Astrocyte (in vitro differentiated cells and primary cell): Measurements from ENCODE around the gene KANK2. TPM values are rescaled to one million over a fixed set of nuclear protein-coding genes. Genes with fewer than 3 reads are reported as not detected.

Source experiments
- DNase-seq: peaks from one replicate; pipeline ENCODE4 v3.0.0-alpha.2; 2010; ENCODE audit warnings: low read depth
- FAIRE-seq: peaks from 2 replicates; lab custom pipeline; 2011; peaks lifted over from hg19 to GRCh38; lab: Jason Lieb, UNC
- H2AFZ ChIP-seq: 2 replicates; pipeline ENCODE4 v1.6.0; 2012; ENCODE audit warnings: low read depth, low read length, inconsistent platforms
- H3K27ac ChIP-seq: 2 replicates; pipeline ENCODE4 v1.5.1; 2011; ENCODE audit warnings: low read depth, low read length, inconsistent platforms
- H3K27me3 ChIP-seq: 2 replicates; pipeline ENCODE4 v1.6.0; 2011; ENCODE audit warnings: low read length, inconsistent platforms; ENCODE audit not compliant: insufficient read depth
- H3K36me3 ChIP-seq: 2 replicates; pipeline ENCODE4 v1.5.1; 2011; ENCODE audit warnings: low read length, inconsistent platforms; ENCODE audit not compliant: insufficient read depth
- H3K4me1 ChIP-seq: 2 replicates; pipeline ENCODE4 v1.5.1; 2011; ENCODE audit warnings: low read length, inconsistent platforms; ENCODE audit not compliant: insufficient read depth
- H3K4me2 ChIP-seq: 2 replicates; pipeline ENCODE4 v1.6.0; 2012; ENCODE audit warnings: low read length, inconsistent platforms
- H3K4me3 ChIP-seq: 2 replicates; pipeline ENCODE4 v1.5.1; 2011; ENCODE audit warnings: low read depth, mild to moderate bottlenecking, low read length, inconsistent platforms; ENCODE audit not compliant: insufficient read depth
- H3K79me2 ChIP-seq: 2 replicates; pipeline ENCODE4 v1.6.0; 2012; ENCODE audit warnings: mild to moderate bottlenecking, low read length, inconsistent platforms; ENCODE audit not compliant: insufficient read depth
- H3K9ac ChIP-seq: 2 replicates; pipeline ENCODE4 v1.6.0; 2012; ENCODE audit warnings: mild to moderate bottlenecking, low read length, inconsistent platforms
- H3K9me3 ChIP-seq: 2 replicates; pipeline ENCODE4 v1.5.1; 2012; ENCODE audit warnings: low read depth, mild to moderate bottlenecking, low read length, inconsistent platforms; ENCODE audit not compliant: insufficient read depth
- H4K20me1 ChIP-seq: 2 replicates; pipeline ENCODE4 v1.6.0; 2012; ENCODE audit warnings: low read length, inconsistent platforms; ENCODE audit not compliant: insufficient read depth
- H3K27ac Mint-ChIP-seq: one replicate; pipeline ENCODE4 v1.8.0; 2021; ENCODE audit warnings: mild to moderate bottlenecking, mixed read lengths; ENCODE audit not compliant: unreplicated experiment
- H3K27me3 Mint-ChIP-seq: one replicate; pipeline ENCODE4 v1.8.0; 2021; ENCODE audit warnings: low read depth, mixed read lengths; ENCODE audit not compliant: unreplicated experiment
- H3K36me3 Mint-ChIP-seq: one replicate; pipeline ENCODE4 v1.8.0; 2021; ENCODE audit warnings: low read depth, mixed read lengths; ENCODE audit not compliant: unreplicated experiment
- H3K4me1 Mint-ChIP-seq: one replicate; pipeline ENCODE4 v1.8.0; 2021; ENCODE audit warnings: low read depth, mixed read lengths; ENCODE audit not compliant: unreplicated experiment
- H3K4me3 Mint-ChIP-seq: one replicate; pipeline ENCODE4 v1.8.0; 2021; ENCODE audit warnings: mild to moderate bottlenecking, moderate library complexity, mixed read lengths; ENCODE audit not compliant: unreplicated experiment
- H3K9me3 Mint-ChIP-seq: one replicate; pipeline ENCODE4 v1.8.0; 2021; ENCODE audit warnings: mild to moderate bottlenecking, mixed read lengths; ENCODE audit not compliant: unreplicated experiment
- CTCF ChIP-seq: IDR thresholded peaks from 2 replicates; pipeline ENCODE4 v1.5.1; 2011; ENCODE audit warnings: low read depth, mild to moderate bottlenecking, inconsistent platforms, low read length, moderate library complexity; ENCODE audit not compliant: insufficient read depth
- EZH2 ChIP-seq: IDR thresholded peaks from 2 replicates; pipeline ENCODE4 v1.6.1; 2012; ENCODE audit warnings: mild to moderate bottlenecking, low read length, inconsistent platforms; ENCODE audit not compliant: insufficient read depth
- total RNA-seq: library from RNA; stranded (reverse); gene quantifications from 2 replicates; pipeline ENCODE4 v1.2.1, GENCODE V29; 2021

The KANK2 gene
- total RNA-seq, 1 donor from 2014 or later, result 50.3 TPM

- H3K27ac ChIP-seq, result peak overlapping the region; percentile 4
- H3K79me2 ChIP-seq, result no peaks in the 10 kb centered on the region
- Mint-ChIP-seq H3K9me3 (no peaks in the 10 kb centered on the region), H3K4me3 (peak overlapping the region; percentile 16), H3K4me1 (peaks cover 6% of the 10 kb centered on the region), H3K27me3 (no peaks in the 10 kb centered on the region), H3K27ac (peak overlapping the region; percentile 18), H3K36me3 (peaks cover 7% of the 10 kb centered on the region)
- H3K9ac ChIP-seq, result peak overlapping the region; percentile 51
- DNase-seq (peak; percentile 66), FAIRE-seq (no peak)
- peak overlapping the region; percentile 78 for H3K4me2 ChIP-seq
- no peaks in the 10 kb centered on the region for H3K9me3 ChIP-seq
- no peaks in the 10 kb centered on the region for H3K27me3 ChIP-seq
- H2AFZ ChIP-seq, result peak overlapping the region; percentile 39
- H3K4me1 ChIP-seq, result peaks cover 13% of the 10 kb centered on the region
- H3K4me3 ChIP-seq, result no peak overlapping the region
- H3K36me3 ChIP-seq, result no peaks in the 10 kb centered on the region
- TF ChIP-seq EZH2 (no peak), CTCF (peak; percentile 51)
- no peaks in the 10 kb centered on the region for H4K20me1 ChIP-seq
Measured at GRCh38 chr19:11203194-11204075, 6.1 kb upstream of the KANK2 start.

DNA sequence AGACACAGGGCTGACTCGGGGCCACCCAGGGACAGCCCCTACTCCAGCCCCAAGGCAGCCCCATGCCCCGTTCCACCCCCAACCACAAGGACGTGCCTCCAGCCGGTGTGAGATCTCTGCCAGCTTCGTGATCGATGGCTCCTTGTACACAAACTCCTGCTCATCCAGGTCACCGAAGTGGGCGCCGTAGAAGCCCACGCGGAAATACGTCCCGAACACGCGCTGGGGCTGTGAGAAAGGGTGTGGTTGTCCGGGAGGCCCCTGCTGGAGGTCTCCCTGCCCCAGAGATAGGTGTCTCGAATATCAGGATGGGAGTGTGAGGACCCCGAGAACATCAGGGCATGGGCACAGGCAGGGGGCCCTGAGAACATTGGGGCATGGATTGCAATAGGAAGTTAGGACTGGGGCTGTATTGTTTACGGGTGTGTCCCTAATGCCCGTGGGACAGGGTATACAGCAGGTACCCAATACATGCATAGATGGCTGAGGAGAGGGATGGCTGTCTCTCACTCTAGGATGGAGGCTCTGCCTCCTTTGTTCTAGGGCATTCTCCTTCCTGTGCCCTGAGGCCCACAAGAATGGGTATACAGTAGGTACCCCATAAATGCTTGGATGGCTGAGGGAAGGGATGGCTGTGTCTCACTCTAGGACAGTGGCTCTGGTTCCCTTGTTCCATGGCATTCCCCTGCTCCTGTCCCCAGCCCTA is 5.3 kb upstream of the KANK2 start:
- peak overlapping the region; percentile 16 for H3K4me3 Mint-ChIP-seq

More for the DNA sequence above, 5.3 kb upstream of the KANK2 start:
- H4K20me1 ChIP-seq, result no peaks in the 10 kb centered on the region
- no peak overlapping the region for H3K4me3 ChIP-seq
- peak overlapping the region; percentile 78 for H3K4me2 ChIP-seq
- peaks cover 8% of the 10 kb centered on the region for H3K36me3 Mint-ChIP-seq
- H3K79me2 ChIP-seq, result no peaks in the 10 kb centered on the region
- peak overlapping the region; percentile 51 for H3K9ac ChIP-seq
- TF ChIP-seq CTCF, result no peak
- TF ChIP-seq EZH2, result no peak
- H3K4me1 Mint-ChIP-seq, result peaks cover 6% of the 10 kb centered on the region
- H3K36me3 ChIP-seq, result no peaks in the 10 kb centered on the region
- no peaks in the 10 kb centered on the region for H3K27me3 ChIP-seq
- peak overlapping the region; percentile 41 for H3K27ac Mint-ChIP-seq
- H3K4me1 ChIP-seq, result peaks cover 17% of the 10 kb centered on the region
- H3K9me3 ChIP-seq, result no peaks in the 10 kb centered on the region
- DNase-seq (no peak), FAIRE-seq (no peak)
- H2AFZ ChIP-seq, result no peak overlapping the region
- H3K9me3 Mint-ChIP-seq, result no peaks in the 10 kb centered on the region
- H3K27ac ChIP-seq, result no peak overlapping the region
- no peaks in the 10 kb centered on the region for H3K27me3 Mint-ChIP-seq
